Retina (tissue), 1 donor: Measurements from ENCODE around the gene SNX30.

ENCODE experiments used
- DNase-seq: peaks from one replicate; pipeline ENCODE4 v3.0.0-alpha.2; 2016

Gene SNX30

GRCh38 chr9:112784020-112784785 lies 33.6 kb downstream of the SNX30 start:
- DNase-seq = peak; percentile 42

- DNase-seq = no peak
These were observed 35.4 kb downstream of the SNX30 start for GRCh38 chr9:112785986-112786385.

- DNase-seq = no peak
These were observed 36.4 kb downstream of the SNX30 start for GRCh38 chr9:112786829-112787520.

DNA sequence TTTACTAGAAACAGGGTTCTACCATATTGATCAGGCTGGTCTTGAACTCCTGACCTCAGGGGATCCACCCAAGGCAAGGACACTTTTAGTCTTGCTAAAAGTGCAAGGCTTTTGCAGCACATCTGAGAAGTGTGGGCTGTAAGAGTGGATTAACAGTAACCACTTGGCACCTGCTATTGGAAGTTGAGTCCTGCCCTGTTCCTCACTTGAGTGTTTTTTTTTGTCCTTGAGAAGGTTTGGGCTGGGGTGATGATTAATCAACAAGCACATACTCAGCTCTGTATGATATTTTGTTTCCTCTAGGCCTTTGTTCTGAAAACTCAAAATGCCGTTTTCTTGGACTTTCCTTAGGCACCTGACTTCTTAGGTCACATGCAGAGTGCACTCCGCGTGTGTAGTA lies 37.4 kb downstream of the SNX30 start:
- no peak for DNase-seq

DNA sequence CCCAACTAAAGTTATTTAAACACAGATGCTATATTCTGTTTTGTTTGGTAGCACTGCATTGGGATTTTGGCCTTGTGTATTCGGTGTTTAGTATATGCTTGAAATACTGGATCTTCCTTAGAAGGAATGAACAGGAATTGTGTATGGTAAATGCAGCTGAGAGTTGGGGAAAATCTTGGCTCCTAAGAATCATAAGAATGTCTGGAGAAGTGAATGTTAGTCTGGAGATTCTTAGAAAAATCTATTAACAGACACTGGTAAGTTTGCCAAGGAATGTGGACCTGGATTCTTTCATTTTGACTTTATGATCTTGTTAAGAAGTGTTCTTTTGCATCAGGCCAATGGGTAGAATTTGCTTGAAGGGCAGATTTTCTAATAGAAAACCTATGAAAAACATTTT lies 38.9 kb downstream of the SNX30 start:
- no peak for DNase-seq

GRCh38 chr9:112789891-112790774 lies 39.6 kb downstream of the SNX30 start:
- no peak for DNase-seq

GRCh38 chr9:112792670-112793069 lies 42.1 kb downstream of the SNX30 start:
- no peak for DNase-seq

GRCh38 chr9:112793213-112793810 lies 42.8 kb downstream of the SNX30 start:
- no peak for DNase-seq

DNA sequence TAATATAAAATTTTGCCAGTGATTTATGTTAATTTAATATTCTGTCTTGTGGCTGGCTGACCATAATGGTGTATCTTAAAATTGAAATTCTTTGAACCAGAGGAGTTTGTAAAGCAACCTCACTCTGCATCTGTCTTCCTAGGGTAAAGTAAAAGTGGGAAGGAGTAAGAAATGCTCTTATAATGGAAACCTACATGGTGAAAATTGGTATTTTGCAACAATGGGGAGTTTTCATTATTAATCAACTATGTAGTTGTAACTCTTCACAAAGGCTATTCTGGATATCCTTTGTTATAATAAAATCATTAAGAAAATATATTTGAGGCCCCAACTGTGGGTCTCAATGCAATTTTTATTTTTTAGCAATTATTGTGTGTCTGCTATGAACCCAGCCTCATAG lies 44.2 kb downstream of the SNX30 start:
- DNase-seq = no peak

- no peak for DNase-seq
These were observed 45.4 kb downstream of the SNX30 start for GRCh38 chr9:112795921-112796320.

- no peak for DNase-seq
These were observed 45.9 kb downstream of the SNX30 start for GRCh38 chr9:112796485-112796884.

- DNase-seq = no peak
These were observed 58.8 kb downstream of the SNX30 start for GRCh38 chr9:112809351-112809848.

DNA sequence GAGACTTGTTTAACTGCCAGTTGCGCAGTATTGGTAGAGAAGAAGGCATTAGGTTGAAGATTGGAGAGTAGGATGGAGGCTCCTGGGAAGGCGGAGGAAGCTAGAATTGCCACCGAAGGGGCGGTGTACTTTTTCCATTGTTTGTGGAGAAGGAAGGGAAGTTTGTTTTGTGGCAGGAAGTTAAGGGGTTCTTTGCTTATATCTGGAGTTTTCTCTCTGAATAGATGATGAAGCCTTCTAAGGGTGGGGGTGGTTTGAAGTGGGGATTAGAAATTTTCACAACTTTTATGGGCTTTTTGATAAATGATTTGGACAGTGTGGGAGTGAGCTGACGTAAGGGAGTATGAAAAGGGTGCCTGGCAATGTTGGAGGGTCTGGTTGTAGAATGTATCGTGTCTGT lies 59.3 kb downstream of the SNX30 start:
- DNase-seq = no peak

DNA sequence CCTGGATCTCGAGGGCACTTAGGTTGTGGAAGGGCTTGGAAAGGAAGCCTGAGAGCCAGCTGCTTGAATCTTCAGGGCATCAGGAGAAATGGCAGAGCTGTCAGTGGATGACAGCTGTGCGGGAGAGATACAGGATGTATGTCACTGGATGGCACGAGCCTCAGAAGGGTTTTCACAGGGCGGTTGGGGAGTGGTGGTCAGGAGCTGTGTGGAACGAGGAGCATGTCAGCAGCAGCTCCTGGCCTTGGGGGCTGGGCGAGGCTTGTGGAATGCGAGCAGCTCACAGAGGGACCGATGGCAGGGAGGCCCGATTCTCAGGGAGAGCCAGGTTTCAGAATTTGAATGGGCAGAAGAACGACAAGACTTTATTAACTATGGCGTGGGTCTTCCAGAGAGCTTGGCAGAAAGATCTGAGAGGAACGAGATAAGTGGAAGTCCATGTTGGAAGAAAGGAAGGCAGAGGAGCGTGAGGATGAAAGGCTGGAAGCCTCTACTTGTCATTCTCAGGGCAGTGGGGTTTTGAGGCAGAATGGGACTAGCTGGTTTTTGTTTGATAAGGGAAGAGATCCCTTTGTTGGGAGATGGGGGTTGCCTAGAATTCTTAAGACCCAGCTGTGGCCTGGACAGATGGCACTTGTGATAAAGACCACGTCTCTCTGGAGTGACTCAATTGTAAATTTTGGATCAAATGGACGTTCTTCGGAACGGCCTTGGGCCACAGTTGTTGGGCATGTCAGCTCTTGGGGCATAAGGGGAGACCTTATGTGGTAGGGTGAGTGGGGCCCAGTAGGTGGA lies 60.3 kb downstream of the SNX30 start:
- DNase-seq = no peak

GRCh38 chr9:112811518-112811917 lies 61.0 kb downstream of the SNX30 start:
- DNase-seq = no peak

- no peak for DNase-seq
These were observed 65.3 kb downstream of the SNX30 start for GRCh38 chr9:112815868-112816267.

DNA sequence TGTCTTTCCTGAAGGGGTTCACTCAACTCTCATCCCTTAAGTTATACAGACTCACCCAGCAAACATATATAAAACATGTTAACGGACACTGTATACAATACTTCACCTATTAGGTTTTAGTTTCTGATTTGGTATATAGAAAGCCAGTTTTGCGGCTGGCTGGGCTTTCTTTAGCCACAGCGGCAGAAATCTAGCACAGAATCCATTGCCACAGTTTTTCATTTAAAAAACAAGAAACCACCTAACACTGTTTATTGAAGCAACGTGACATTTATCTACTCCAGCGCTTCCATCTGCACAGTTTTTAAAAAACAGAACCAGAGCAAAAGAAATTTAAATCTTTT lies 67.3 kb downstream of the SNX30 start:
- no peak for DNase-seq

DNA sequence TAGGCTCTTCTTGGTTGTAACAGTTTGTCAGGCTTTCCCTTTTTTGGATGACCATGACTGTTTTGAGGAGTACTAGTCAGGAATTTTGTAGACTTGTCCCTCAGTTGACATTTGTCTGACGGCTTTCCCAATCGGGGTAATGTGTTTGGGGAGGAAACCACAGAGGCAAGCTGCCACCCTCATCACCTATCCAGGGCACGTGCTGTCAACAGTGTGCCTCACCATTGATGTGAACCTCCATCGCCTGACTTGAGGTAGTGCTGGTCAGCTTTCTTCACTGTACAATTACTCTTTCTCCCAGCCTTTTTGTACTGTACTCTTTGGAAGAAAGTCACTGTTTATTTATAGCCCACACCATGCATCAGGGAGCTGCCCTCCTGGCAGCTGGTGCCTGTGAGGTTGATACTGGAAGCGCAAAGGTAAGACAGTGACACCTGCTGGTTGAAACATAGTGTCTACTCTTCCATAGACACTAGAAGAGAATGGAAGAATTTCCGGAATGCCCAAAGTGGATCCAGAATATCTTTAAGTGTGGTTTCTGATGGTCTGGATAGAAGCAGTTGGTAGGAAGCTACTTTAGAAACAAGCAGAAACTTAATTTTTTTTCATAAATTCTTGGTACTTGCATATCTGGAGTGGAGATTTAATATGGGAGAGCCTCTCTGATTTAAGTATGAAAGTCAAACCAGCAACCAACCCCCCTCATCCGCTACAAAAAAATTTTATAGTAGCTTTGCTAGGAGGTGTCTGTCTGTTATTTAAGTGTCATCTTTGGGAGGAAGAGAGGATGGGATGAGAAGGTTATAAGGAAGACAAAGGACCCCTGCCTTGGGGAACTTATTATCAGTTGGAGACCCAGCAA lies 69.3 kb downstream of the SNX30 start:
- peak; percentile 53 for DNase-seq

DNA sequence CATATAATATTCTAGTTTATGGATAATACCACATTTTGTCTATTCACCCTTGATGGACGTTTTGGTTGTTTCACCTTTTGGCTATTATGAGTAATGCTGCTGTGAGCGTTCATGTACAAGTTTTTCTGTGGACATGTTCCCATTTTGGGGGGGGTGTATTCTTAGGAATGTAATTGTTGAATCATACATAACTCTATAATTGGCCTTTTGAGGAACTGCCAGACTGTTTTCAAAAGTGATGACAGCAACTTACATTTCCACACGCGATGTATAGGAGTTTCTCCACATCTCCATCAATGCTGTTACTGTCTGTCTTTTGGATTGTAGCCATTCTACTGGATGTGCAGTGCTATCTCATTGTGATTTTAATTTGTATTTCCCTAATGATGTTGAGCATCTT lies 70.3 kb downstream of the SNX30 start:
- no peak for DNase-seq

DNA sequence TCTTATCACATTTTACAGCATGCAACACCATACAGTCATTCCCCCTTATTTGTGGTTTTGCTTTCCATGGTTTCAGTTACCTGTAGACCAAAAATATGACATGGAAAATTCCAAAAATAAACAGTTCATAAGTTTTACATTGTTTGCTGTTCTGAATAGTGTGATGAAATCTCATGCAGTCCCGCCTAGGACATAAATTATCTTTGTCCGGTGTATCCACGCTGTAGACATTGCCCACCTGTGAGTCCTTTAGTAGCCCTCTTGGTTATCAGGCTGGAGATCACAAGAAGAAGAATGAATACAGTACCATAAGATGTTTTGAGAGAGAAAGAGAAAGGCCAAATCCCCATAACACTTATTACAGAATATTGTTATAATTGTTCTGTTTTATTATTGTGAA lies 72.1 kb downstream of the SNX30 start:
- no peak for DNase-seq

- no peak for DNase-seq
These were observed 72.7 kb downstream of the SNX30 start for GRCh38 chr9:112823257-112823656.
